ENCODE data around the gene TRIM54. TPM values are rescaled to one million over a fixed set of nuclear protein-coding genes. Genes with fewer than 3 reads are reported as not detected.
A peak's percentile ranks its signal among the peaks of the same experiment; 100 is the strongest.

Gene TRIM54
- total and polyA plus RNA-seq, 9 of the 15 experiments (the other 6 are each of a cell fraction or from before 2014, with no cell fraction given), result not detected

DNA sequence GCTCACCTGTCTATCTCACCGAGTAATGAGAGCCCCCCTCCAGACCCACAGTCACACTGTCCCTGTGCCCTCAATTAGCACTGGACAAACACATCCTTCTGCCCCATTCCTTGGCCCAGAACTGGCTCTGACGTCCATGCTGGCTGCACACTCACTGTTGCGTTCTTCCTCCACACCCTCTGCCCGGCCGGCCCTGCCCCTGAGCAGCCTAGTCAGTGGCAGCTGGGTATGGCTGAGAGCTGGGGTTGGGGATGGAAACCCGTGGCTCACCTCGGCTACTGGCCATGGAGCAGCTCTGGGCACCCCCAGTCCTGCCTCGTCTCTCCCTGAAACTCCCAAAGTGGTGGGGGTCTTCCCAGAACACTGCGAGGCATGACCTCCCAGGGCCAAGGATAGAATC is 32.5 kb downstream of the TRIM54 start:
- TF ChIP-seq RBM14 (IDR thresholded peaks at IDR 0.05; ENCODE audit: borderline replicate concordance, insufficient read depth, low read depth, low read length) (no peak), POLR2G (IDR thresholded peaks at IDR 0.05; ENCODE audit: low read depth, low read length) (peak; percentile 58; the same call in 1 of the 2 replicates)
- TF ChIP-seq, protein P1, sequence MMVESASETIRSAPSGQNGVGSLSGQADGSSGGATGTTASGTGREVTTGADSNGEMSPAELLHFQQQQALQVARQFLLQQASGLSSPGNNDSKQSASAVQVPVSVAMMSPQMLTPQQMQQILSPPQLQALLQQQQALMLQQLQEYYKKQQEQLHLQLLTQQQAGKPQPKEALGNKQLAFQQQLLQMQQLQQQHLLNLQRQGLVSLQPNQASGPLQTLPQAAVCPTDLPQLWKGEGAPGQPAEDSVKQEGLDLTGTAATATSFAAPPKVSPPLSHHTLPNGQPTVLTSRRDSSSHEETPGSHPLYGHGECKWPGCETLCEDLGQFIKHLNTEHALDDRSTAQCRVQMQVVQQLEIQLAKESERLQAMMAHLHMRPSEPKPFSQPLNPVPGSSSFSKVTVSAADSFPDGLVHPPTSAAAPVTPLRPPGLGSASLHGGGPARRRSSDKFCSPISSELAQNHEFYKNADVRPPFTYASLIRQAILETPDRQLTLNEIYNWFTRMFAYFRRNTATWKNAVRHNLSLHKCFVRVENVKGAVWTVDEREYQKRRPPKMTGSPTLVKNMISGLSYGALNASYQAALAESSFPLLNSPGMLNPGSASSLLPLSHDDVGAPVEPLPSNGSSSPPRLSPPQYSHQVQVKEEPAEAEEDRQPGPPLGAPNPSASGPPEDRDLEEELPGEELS (CRISPR knock-in tag; IDR thresholded peaks at IDR 0.05; ENCODE audit: borderline replicate concordance), result no peak
- H3K4me1 ChIP-seq (replicated peaks in 1 of 2; ENCODE audit: control insufficient read depth in 2 of 2, insufficient read depth in 2 of 2, low read length in 2 of 2), result peaks cover 0 to 8% of the 10 kb centered on the region in 2 experiments; a peak in 3 of 5 replicates
- H3K36me3 ChIP-seq (ENCODE audit: control insufficient read depth, insufficient read depth, low read length), result peaks cover 15% of the 10 kb centered on the region; the same call in 1 of the 3 replicates
- POLR2A ChIA-PET, result interaction anchor here (0.6 to 1.8 kb wide), 5 partner anchors 9 to 214 kb away, joined by 3 to 4 read pairs (median 3); no protein-coding TSS in a partner anchor
- H3K9ac ChIP-seq (ENCODE audit: insufficient read depth in 1 of 2, low read depth in 2 of 2, low read length in 2 of 2), result peak overlapping the region in 1 of 2 experiments; percentile 78; a peak in 2 of 4 replicates
- no peaks in the 10 kb centered on the region for H3K79me2 ChIP-seq (ENCODE audit: control insufficient read depth, insufficient read depth, low read length)
- peak; percentile 14; the same call in 2 of the 3 replicates for ATAC-seq
- WGBS (ENCODE audit: insufficient coverage, low coverage, missing lambda C conversion rate), result 56% methylated on average over 8 of the region's 9 CpGs
- H3K4me2 ChIP-seq (ENCODE audit: insufficient read depth, low read length), result no peak overlapping the region
- intact Hi-C loops (cut with micrococcal nuclease) (no loop called here), in situ Hi-C loops (cut with MboI) (no loop called here)
- no peak overlapping the region for H3K4me3 ChIP-seq
- no peak overlapping the region for H3K27ac ChIP-seq (ENCODE audit: extremely low read depth, low read depth, low read length)
- no TSS peak for BruUV-seq (replicated peaks)
- H3K27me3 ChIP-seq (ENCODE audit: control insufficient read depth in 2 of 2, insufficient read depth in 2 of 2, low read length in 2 of 2), result no peaks in the 10 kb centered on the region
- FAIRE-seq, result no peak
- H3K9me1 ChIP-seq (ENCODE audit: control insufficient read depth, insufficient read depth, low read length), result peaks cover 7% of the 10 kb centered on the region
- CTCF ChIA-PET (ENCODE audit: low intra/inter-chr PET ratio), result no interaction called here
- H3K9me3 ChIP-seq (replicated peaks; ENCODE audit: control insufficient read depth, insufficient read depth, low read depth, low read length), result no peaks in the 10 kb centered on the region
- no peak overlapping the region for H2AFZ ChIP-seq (ENCODE audit: low read depth, low read length)
- 0 out of 2 replicates have a peak, but pooled peaks cover 6% of the 10 kb centered on the region for H4K20me1 ChIP-seq (replicated peaks; ENCODE audit: control insufficient read depth, insufficient read depth, low read length)
- DNase-seq (ENCODE audit: extremely low read depth in 1 of 4, low spot score in 3 of 4), result no peak
